GM18511 (cell line): ENCODE data around the gene SKA3.

ENCODE experiments used
- ATAC-seq: cut with Tn5 transposase; IDR thresholded peaks from one replicate; pipeline ENCODE4 v1.9.1; 2021; ENCODE audit warnings: mild to moderate bottlenecking, moderate library complexity; ENCODE audit not compliant: unreplicated experiment

SKA3 gene

DNA sequence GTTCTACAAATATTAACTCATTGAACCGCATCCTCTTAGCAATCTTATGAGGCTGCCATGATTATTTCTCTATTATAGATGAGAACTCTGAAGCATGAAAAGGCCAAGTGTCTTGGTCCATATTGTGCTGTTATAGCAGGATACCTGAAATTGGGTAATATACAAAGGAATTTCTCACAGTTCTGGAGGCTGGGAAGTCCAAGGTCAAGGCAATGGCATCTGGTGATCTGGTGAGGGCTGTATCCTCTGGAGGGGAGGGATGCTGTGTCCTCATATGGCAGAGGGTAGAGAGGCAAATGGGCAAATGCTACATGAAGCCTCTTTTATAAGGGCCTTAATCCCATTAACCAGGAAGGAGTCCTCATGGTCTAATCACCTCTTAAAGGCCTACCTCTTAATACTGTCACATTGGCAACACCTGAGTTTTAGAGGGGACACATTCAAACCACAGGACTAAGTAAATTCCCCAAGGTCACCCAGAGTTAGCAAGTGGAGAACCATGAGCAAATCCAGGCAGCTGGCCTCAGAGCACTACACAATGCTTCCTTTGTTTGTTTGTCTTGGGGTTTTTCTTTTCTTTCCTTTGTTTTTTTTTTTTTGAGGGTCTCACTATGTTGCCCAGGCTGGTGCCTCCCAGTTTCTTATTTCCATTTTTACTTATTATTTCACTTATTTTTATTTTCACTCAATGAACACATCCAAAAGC lies 59.1 kb downstream of the SKA3 start:
- no peak for ATAC-seq

DNA sequence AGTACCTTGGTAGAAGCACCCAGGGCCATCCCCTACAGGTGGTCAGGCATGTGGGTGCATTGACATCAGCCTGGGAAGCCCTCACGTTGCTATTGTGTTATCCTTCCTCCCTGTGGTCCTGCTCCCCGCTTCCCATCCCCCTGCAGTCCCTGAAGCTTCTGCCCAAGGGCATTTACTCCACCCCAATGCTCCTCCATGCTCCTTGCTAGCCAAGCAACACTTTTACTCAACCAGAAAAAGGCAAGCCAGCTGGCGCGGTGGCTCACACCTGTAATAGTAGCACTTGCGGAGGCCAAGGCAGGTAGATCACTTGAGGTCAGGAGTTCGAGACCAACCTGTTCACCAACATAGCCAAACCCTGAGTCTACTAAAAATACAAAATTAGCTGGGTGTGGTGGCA lies 60.2 kb downstream of the SKA3 start:
- no peak for ATAC-seq

DNA sequence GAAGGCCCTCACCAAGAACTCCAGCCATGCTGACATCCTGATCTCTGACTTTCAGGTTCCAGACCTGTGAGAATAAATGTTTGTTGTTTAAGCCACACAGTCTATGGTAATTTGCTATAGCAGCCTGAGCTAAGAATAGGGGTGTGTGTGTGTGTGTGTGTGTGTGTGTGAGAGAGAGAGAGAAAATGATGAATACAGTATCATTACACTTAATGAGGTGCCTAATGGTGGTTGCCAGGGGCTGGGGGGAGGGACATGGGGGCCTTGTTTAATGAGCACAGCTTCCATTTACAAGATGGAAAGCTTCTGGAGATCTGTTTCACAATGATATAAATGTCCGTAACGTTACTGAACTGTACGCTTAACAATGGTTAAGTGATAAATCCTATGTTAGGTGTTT lies 61.1 kb downstream of the SKA3 start:
- ATAC-seq: no peak

DNA sequence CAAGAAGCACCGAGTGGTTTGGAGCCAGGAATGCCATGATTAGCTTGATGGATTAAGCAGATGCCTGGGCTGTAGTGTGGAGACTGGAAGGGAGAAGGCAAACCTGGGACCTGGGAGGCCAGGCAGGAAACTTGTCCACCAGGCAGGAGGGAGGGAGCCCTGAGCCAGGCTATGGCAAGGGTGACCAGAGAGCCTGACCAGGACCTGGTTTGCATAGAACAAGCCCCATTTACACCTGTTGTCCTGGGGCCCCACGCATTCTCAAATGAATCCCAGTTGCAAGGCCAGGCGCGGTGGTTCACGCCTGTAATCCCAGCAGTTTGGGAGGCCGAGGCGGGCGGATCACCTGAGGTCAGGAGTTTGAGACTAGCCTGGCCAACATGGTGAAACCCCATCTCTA lies 64.8 kb downstream of the SKA3 start:
- no peak for ATAC-seq

DNA sequence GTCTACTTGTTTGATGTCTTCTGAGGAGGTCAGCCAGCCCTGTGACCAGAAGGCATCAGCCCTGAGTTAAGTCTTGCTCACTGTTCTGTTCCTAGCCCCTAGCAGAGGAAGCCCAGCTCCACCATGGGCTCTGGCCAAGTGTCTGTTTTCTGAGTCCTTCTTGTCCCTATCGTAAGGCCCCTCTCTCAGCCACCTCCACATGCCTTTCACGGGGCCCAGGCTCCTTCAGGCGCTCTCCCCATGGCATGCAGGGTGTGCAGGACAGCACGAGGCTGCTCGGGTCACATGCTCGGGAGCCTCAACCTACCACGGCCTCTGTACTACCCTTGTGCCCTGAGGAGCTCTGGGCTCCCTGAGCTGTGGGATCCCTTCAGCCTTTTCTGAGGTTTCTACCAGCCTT lies 67.2 kb downstream of the SKA3 start:
- ATAC-seq: no peak

DNA sequence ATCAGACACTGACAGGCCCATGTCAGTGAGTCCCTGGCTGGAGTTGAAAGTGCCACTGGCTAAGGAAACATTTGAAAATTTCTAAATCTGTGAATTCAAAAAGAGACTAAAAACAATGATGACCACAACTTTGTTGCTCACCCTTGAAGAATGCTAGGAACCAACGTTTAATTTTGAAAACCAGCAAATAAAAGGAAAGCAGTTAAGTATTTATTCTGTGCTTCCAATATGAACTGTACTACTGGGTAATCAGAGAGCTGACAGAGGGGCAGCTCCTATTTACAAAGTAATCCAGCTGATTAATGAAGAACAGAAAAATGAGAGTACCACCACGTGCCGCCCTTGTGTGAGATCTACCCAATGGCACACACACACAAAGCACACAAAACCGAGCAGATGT lies 70.3 kb downstream of the SKA3 start:
- no peak for ATAC-seq

DNA sequence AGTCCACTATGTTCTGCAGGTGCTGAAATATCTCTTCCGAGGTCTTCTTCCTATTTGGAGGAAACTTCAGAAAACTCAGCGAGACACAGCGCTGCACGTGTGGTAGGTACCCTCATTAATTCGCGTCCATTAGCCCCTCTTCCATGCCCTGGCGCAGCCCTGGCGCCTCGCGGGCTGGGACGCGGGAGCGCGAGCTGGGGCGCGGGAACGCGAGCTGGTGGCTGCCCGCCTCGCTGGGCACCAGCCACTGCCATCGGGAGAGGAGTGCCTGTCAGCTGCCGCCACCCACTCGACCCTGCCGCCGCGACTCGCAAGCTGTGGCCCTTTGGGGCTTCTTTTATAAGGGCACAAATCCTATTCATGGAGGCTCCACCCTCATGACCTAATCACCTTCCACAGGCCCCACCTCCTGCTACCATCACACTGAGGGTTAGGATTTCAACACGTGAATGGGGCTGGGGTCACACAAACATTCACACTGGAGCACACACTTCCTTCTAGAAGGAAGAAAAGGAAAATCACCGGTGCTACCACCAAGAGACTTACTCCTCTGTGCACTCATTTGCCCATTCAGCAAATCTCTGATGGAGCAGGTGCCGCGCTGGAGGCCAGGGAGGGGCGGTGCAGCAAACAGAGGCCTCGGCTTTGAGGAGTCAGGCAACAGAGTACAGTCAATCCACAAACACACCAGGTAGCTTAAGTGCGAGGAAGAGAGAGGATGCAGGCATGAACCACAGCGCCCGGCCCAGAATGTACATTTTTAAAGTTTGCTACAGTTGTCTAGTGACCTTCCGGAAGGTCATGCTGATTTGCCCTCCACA lies 71.9 kb downstream of the SKA3 start:
- no peak for ATAC-seq
